ENCODE measurements around the gene MRPS26. TPM values are rescaled to one million over a fixed set of nuclear protein-coding genes. Genes with fewer than 3 reads are reported as not detected.

Gene MRPS26
- total RNA-seq, 1 experiment from 2014 or later = 52.7 TPM

DNA sequence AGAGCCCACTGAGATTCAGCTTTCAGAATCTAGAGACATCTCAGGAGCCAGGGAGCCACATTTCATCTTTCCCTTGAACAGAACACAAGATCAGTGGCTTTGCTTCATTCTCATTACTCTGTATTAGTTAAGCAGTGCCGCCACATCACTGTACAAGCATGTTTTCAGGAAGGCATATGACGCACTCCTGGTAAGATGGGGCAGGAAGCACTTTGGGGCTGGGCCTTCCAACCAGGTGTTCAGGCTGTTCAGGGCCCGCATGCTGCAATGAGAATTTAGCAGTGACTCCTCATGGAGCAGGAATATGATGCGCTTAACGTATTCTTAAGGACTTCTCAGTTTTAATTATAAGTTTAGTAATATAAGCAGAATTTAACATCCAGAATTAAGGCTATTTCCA is 32.1 kb upstream of the MRPS26 start:
- H3K27me3 ChIP-seq (ENCODE audit: control insufficient read depth, insufficient read depth, low read length) = no peaks in the 10 kb centered on the region
- TF ChIP-seq POLR2AphosphoS5 (IDR thresholded peaks at IDR 0.05; ENCODE audit: low read depth, low read length) = no peak
- TF ChIP-seq TCF7L2 (IDR thresholded peaks at IDR 0.05; ENCODE audit: low read depth, low read length) = no peak
- TF ChIP-seq, protein P1, sequence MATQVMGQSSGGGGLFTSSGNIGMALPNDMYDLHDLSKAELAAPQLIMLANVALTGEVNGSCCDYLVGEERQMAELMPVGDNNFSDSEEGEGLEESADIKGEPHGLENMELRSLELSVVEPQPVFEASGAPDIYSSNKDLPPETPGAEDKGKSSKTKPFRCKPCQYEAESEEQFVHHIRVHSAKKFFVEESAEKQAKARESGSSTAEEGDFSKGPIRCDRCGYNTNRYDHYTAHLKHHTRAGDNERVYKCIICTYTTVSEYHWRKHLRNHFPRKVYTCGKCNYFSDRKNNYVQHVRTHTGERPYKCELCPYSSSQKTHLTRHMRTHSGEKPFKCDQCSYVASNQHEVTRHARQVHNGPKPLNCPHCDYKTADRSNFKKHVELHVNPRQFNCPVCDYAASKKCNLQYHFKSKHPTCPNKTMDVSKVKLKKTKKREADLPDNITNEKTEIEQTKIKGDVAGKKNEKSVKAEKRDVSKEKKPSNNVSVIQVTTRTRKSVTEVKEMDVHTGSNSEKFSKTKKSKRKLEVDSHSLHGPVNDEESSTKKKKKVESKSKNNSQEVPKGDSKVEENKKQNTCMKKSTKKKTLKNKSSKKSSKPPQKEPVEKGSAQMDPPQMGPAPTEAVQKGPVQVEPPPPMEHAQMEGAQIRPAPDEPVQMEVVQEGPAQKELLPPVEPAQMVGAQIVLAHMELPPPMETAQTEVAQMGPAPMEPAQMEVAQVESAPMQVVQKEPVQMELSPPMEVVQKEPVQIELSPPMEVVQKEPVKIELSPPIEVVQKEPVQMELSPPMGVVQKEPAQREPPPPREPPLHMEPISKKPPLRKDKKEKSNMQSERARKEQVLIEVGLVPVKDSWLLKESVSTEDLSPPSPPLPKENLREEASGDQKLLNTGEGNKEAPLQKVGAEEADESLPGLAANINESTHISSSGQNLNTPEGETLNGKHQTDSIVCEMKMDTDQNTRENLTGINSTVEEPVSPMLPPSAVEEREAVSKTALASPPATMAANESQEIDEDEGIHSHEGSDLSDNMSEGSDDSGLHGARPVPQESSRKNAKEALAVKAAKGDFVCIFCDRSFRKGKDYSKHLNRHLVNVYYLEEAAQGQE (IDR thresholded peaks at IDR 0.05; ENCODE audit: insufficient read depth in 1 of 2, low read depth in 2 of 2, low read length in 1 of 2) = no peak
- TF ChIP-seq, protein P2, sequence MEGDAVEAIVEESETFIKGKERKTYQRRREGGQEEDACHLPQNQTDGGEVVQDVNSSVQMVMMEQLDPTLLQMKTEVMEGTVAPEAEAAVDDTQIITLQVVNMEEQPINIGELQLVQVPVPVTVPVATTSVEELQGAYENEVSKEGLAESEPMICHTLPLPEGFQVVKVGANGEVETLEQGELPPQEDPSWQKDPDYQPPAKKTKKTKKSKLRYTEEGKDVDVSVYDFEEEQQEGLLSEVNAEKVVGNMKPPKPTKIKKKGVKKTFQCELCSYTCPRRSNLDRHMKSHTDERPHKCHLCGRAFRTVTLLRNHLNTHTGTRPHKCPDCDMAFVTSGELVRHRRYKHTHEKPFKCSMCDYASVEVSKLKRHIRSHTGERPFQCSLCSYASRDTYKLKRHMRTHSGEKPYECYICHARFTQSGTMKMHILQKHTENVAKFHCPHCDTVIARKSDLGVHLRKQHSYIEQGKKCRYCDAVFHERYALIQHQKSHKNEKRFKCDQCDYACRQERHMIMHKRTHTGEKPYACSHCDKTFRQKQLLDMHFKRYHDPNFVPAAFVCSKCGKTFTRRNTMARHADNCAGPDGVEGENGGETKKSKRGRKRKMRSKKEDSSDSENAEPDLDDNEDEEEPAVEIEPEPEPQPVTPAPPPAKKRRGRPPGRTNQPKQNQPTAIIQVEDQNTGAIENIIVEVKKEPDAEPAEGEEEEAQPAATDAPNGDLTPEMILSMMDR (IDR thresholded peaks at IDR 0.05) = no peak
- no peak for TF ChIP-seq SIN3A (IDR thresholded peaks at IDR 0.05; ENCODE audit: borderline replicate concordance, insufficient read depth, low read depth, low read length)
- no peak for ATAC-seq
- CTCF ChIA-PET = no interaction called here
- no peaks in the 10 kb centered on the region for H3K9me3 ChIP-seq (ENCODE audit: control insufficient read depth, insufficient read depth, low read depth, low read length)
- POLR2A ChIA-PET = no interaction called here
- H3K4me1 ChIP-seq (ENCODE audit: control insufficient read depth, insufficient read depth, low read length) = no peaks in the 10 kb centered on the region
- H3K27ac ChIP-seq (ENCODE audit: low read length) = no peak overlapping the region
- H3K36me3 ChIP-seq (ENCODE audit: control insufficient read depth, insufficient read depth, low read length) = peaks cover 4% of the 10 kb centered on the region; the same call in 1 of the 2 replicates
- H3K4me3 ChIP-seq (ENCODE audit: low read depth in 2 of 2, low read length in 2 of 2) = no peak overlapping the region
- BruUV-seq (replicated peaks) = no TSS peak
- in situ Hi-C loops (cut with HindIII; ENCODE audit: low pct_unique_long_range_greater_than_20kb, low sequenced_read_pairs) (no loop called here), intact Hi-C loops (cut with micrococcal nuclease; ENCODE audit: unreplicated experiment) (no loop called here)
- DNase-seq (ENCODE audit: low read depth, low spot score) = no peak

DNA sequence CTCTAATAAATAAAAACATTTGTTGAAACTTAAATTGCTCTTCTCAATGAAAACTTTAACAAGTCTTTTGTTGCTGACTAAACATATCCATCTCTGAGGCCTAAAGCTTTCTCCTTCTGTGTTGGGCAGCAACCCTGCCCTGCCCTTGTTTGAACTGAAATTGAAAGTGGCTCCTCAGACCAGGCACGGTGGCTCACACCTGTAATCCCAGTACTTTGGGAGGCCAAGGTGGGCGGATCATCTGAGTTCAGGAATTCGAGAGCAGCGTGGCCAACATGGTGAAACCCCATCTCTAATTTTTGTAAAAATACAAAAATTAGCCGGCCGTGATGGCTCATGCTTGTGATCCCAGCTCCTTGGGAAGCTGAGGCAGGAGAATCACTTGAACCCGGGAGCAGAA is 31.7 kb upstream of the MRPS26 start:
- DNase-seq (ENCODE audit: low read depth, low spot score) (no peak), ATAC-seq (no peak)
- CTCF ChIA-PET = no interaction called here
- POLR2A ChIA-PET = no interaction called here
- no TSS peak for BruUV-seq (replicated peaks)
- intact Hi-C loops (cut with micrococcal nuclease; ENCODE audit: unreplicated experiment) = no loop called here
- TF ChIP-seq, protein P2 (IDR thresholded peaks at IDR 0.05) = no peak
- TF ChIP-seq, protein P1 (IDR thresholded peaks at IDR 0.05; ENCODE audit: insufficient read depth in 1 of 2, low read depth in 2 of 2, low read length in 1 of 2) = no peak
- no peak for TF ChIP-seq POLR2AphosphoS5 (IDR thresholded peaks at IDR 0.05; ENCODE audit: low read depth, low read length)
- TF ChIP-seq SIN3A (IDR thresholded peaks at IDR 0.05; ENCODE audit: borderline replicate concordance, insufficient read depth, low read depth, low read length) = no peak
- TF ChIP-seq TCF7L2 (IDR thresholded peaks at IDR 0.05; ENCODE audit: low read depth, low read length) = no peak
- Histone ChIP-seq H3K9me3 (ENCODE audit: control insufficient read depth, insufficient read depth, low read depth, low read length) (no peaks in the 10 kb centered on the region), H3K27me3 (ENCODE audit: control insufficient read depth, insufficient read depth, low read length) (no peaks in the 10 kb centered on the region), H3K36me3 (ENCODE audit: control insufficient read depth, insufficient read depth, low read length) (peaks cover 4% of the 10 kb centered on the region; the same call in 1 of the 2 replicates), H3K4me1 (ENCODE audit: control insufficient read depth, insufficient read depth, low read length) (no peaks in the 10 kb centered on the region), H3K4me3 (ENCODE audit: low read depth in 2 of 2, low read length in 2 of 2) (no peak overlapping the region), H3K27ac (ENCODE audit: low read length) (no peak overlapping the region)
- in situ Hi-C loops (cut with HindIII; ENCODE audit: low pct_unique_long_range_greater_than_20kb, low sequenced_read_pairs) = no loop called here

Measured in Panc1 (cell line).